Effector CD8-positive, alpha-beta T cell (primary cell): ENCODE data around the gene SLC22A23.

ENCODE experiments used
- DNase-seq: peaks from one replicate; lab custom pipeline; 2025; lab: John Stamatoyannopoulos, UW

Gene SLC22A23

GRCh38 chr6:3444276-3445088 is 12.4 kb downstream of the SLC22A23 start:
- DNase-seq, result no peak

GRCh38 chr6:3443221-3443515 is 13.7 kb downstream of the SLC22A23 start:
- DNase-seq, result no peak

- DNase-seq, result no peak
Measured at GRCh38 chr6:3442431-3443220, 14.2 kb downstream of the SLC22A23 start.

- DNase-seq, result no peak
Measured at GRCh38 chr6:3440911-3441310, 15.9 kb downstream of the SLC22A23 start.

- DNase-seq, result no peak
Measured at GRCh38 chr6:3439961-3440360, 16.9 kb downstream of the SLC22A23 start.

GRCh38 chr6:3438190-3439167 is 18.4 kb downstream of the SLC22A23 start:
- no peak for DNase-seq

- no peak for DNase-seq
Measured at GRCh38 chr6:3433005-3433404, 23.8 kb downstream of the SLC22A23 start.

GRCh38 chr6:3432416-3432815 is 24.4 kb downstream of the SLC22A23 start:
- no peak for DNase-seq

GRCh38 chr6:3431994-3432393 is 24.9 kb downstream of the SLC22A23 start:
- DNase-seq, result no peak

- DNase-seq, result no peak
Measured at GRCh38 chr6:3429211-3429610, 27.6 kb downstream of the SLC22A23 start.

GRCh38 chr6:3428700-3429099 is 28.1 kb downstream of the SLC22A23 start:
- no peak for DNase-seq

- DNase-seq, result no peak
Measured at GRCh38 chr6:3428247-3428646, 28.6 kb downstream of the SLC22A23 start.

GRCh38 chr6:3427687-3428085 is 29.2 kb downstream of the SLC22A23 start:
- DNase-seq, result no peak

GRCh38 chr6:3426927-3427686 is 29.7 kb downstream of the SLC22A23 start:
- DNase-seq, result no peak

- no peak for DNase-seq
Measured at GRCh38 chr6:3426091-3426926, 30.5 kb downstream of the SLC22A23 start.

- DNase-seq, result no peak
Measured at GRCh38 chr6:3425574-3425973, 31.3 kb downstream of the SLC22A23 start.

- no peak for DNase-seq
Measured at GRCh38 chr6:3424185-3424927, 32.5 kb downstream of the SLC22A23 start.

- no peak for DNase-seq
Measured at GRCh38 chr6:3423439-3424184, 33.2 kb downstream of the SLC22A23 start.

- no peak for DNase-seq
Measured at GRCh38 chr6:3422435-3423070, 34.3 kb downstream of the SLC22A23 start.
